ENCODE measurements around the gene SPATA16. TPM values are rescaled to one million over a fixed set of nuclear protein-coding genes. Genes with fewer than 3 reads are reported as not detected.

The SPATA16 gene
- total and polyA plus RNA-seq, 2 donors (not counting 1 experiment from before 2014, with no cell fraction given) = not detected

GRCh38 chr3:173007079-173007723, 133.8 kb downstream of the SPATA16 start:
- Histone ChIP-seq H3K4me1 (ENCODE audit: control insufficient read depth in 2 of 2, insufficient read depth in 2 of 2, low read length in 2 of 2) (no peaks in the 10 kb centered on the region), H2AFZ (ENCODE audit: insufficient read depth, low read depth, low read length, poor library complexity, severe bottlenecking) (no peak overlapping the region), H3K27me3 (replicated peaks in 1 of 4; ENCODE audit: control extremely low read depth in 1 of 4, control insufficient read depth in 3 of 4, insufficient read depth in 4 of 4, low read length in 3 of 4) (no peaks in the 10 kb centered on the region), H3K9ac (ENCODE audit: low read length) (no peak overlapping the region), H3K79me2 (ENCODE audit: control insufficient read depth, insufficient read depth, low read length) (no peaks in the 10 kb centered on the region), H3K36me3 (replicated peaks in 1 of 2; ENCODE audit: control extremely low read depth in 1 of 2, control insufficient read depth in 1 of 2, extremely low read depth in 1 of 2, insufficient read depth in 2 of 2, low read length in 1 of 2) (no peaks in the 10 kb centered on the region), H3K9me3 (ENCODE audit: control extremely low read depth in 1 of 3, control insufficient read depth in 2 of 3, insufficient read depth in 1 of 3, low read length in 2 of 3) (peaks cover 0 to 7% (median 0%) of the 10 kb centered on the region in 3 donors), H3K4me2 (replicated peaks; ENCODE audit: low read depth, low read length, poor library complexity, severe bottlenecking) (no peak overlapping the region), H3K4me3 (ENCODE audit: control extremely low read depth in 1 of 5, extremely low read depth in 1 of 5, insufficient read depth in 1 of 5, low read depth in 2 of 5, low read length in 4 of 5) (no peak overlapping the region), H4K20me1 (ENCODE audit: control insufficient read depth, insufficient read depth, low read length, poor library complexity, severe bottlenecking) (no peaks in the 10 kb centered on the region), H3K27ac (ENCODE audit: low read length in 2 of 2) (no peak overlapping the region)
- Mint-ChIP-seq H3K27me3 (no peaks in the 10 kb centered on the region), H3K4me1 (no peaks in the 10 kb centered on the region), H3K4me3 (no peak overlapping the region), H3K27ac (no peak overlapping the region), H3K9me3 (ENCODE audit: insufficient read depth) (no peaks in the 10 kb centered on the region)
- CTCF ChIA-PET = no interaction called here
- DNase-seq = no peak
- 75% methylated on average over 3 of the region's 3 CpGs for WGBS (ENCODE audit: insufficient coverage)
- ATAC-seq (ENCODE audit: low read depth) = no peak
- POLR2A ChIA-PET = no interaction called here
- TF ChIP-seq EZH2 (IDR thresholded peaks at IDR 0.05; ENCODE audit: borderline replicate concordance, insufficient read depth, low read depth, low read length, poor library complexity, severe bottlenecking) = no peak
- TF ChIP-seq CTCF (IDR thresholded peaks at IDR 0.05) = no peak
- intact Hi-C loops (cut with micrococcal nuclease) = no loop called here

- Histone ChIP-seq H3K79me2 (ENCODE audit: control insufficient read depth, insufficient read depth, low read length) (no peaks in the 10 kb centered on the region), H3K4me3 (ENCODE audit: control extremely low read depth in 1 of 5, extremely low read depth in 1 of 5, insufficient read depth in 1 of 5, low read depth in 2 of 5, low read length in 4 of 5) (no peak overlapping the region), H4K20me1 (ENCODE audit: control insufficient read depth, insufficient read depth, low read length, poor library complexity, severe bottlenecking) (no peaks in the 10 kb centered on the region), H3K27ac (ENCODE audit: low read length in 2 of 2) (no peak overlapping the region), H3K27me3 (replicated peaks in 1 of 4; ENCODE audit: control extremely low read depth in 1 of 4, control insufficient read depth in 3 of 4, insufficient read depth in 4 of 4, low read length in 3 of 4) (no peaks in the 10 kb centered on the region), H3K4me2 (replicated peaks; ENCODE audit: low read depth, low read length, poor library complexity, severe bottlenecking) (no peak overlapping the region), H3K9ac (ENCODE audit: low read length) (no peak overlapping the region), H3K36me3 (replicated peaks in 1 of 2; ENCODE audit: control extremely low read depth in 1 of 2, control insufficient read depth in 1 of 2, extremely low read depth in 1 of 2, insufficient read depth in 2 of 2, low read length in 1 of 2) (no peaks in the 10 kb centered on the region), H2AFZ (ENCODE audit: insufficient read depth, low read depth, low read length, poor library complexity, severe bottlenecking) (no peak overlapping the region), H3K9me3 (ENCODE audit: control extremely low read depth in 1 of 3, control insufficient read depth in 2 of 3, insufficient read depth in 1 of 3, low read length in 2 of 3) (peaks cover 0 to 7% (median 0%) of the 10 kb centered on the region in 3 donors), H3K4me1 (ENCODE audit: control insufficient read depth in 2 of 2, insufficient read depth in 2 of 2, low read length in 2 of 2) (no peaks in the 10 kb centered on the region)
- DNase-seq (no peak), ATAC-seq (ENCODE audit: low read depth) (no peak)
- no peaks in the 10 kb centered on the region for H3K4me1 Mint-ChIP-seq
- no peaks in the 10 kb centered on the region for H3K9me3 Mint-ChIP-seq (ENCODE audit: insufficient read depth)
- no peak for TF ChIP-seq CTCF (IDR thresholded peaks at IDR 0.05)
- TF ChIP-seq EZH2 (IDR thresholded peaks at IDR 0.05; ENCODE audit: borderline replicate concordance, insufficient read depth, low read depth, low read length, poor library complexity, severe bottlenecking) = no peak
- intact Hi-C loops (cut with micrococcal nuclease) = no loop called here
- CTCF ChIA-PET = no interaction called here
- no peak overlapping the region for H3K27ac Mint-ChIP-seq
- H3K4me3 Mint-ChIP-seq = no peak overlapping the region
- no peaks in the 10 kb centered on the region for H3K27me3 Mint-ChIP-seq
- POLR2A ChIA-PET = no interaction called here
Observed at GRCh38 chr3:173006006-173006405, 135.0 kb downstream of the SPATA16 start.

All from B cell (primary cell).